HUES48 (cell line): Measurements from ENCODE around the gene MARCHF11.
A peak's percentile ranks its signal among the peaks of the same experiment; 100 is the strongest.

Experiments used
- H3K27ac ChIP-seq: one replicate; pipeline ENCODE4 v1.7.0; 2013; ENCODE audit warnings: low read depth, low read length, inconsistent platforms
- H3K27me3 ChIP-seq: 2 replicates; pipeline ENCODE4 v1.6.1; 2013; ENCODE audit warnings: mild to moderate bottlenecking, low read length; ENCODE audit not compliant: control insufficient read depth, insufficient read depth
- H3K36me3 ChIP-seq: 2 replicates; pipeline ENCODE4 v1.6.1; 2013; ENCODE audit warnings: low read length; ENCODE audit not compliant: control insufficient read depth, insufficient read depth
- H3K4me1 ChIP-seq: 2 replicates; pipeline ENCODE4 v1.6.1; 2013; ENCODE audit warnings: mild to moderate bottlenecking, low read length; ENCODE audit not compliant: control insufficient read depth, insufficient read depth
- H3K4me3 ChIP-seq: 2 replicates; pipeline ENCODE4 v1.5.1; 2013; ENCODE audit warnings: mild to moderate bottlenecking, low read depth, low read length
- H3K9ac ChIP-seq: 2 replicates; pipeline ENCODE4 v1.6.1; 2013; ENCODE audit warnings: mild to moderate bottlenecking, low read depth, low read length, moderate library complexity
- H3K9me3 ChIP-seq: 2 replicates; pipeline ENCODE4 v1.6.1; 2013; ENCODE audit warnings: low read length; ENCODE audit not compliant: control insufficient read depth, insufficient read depth

The MARCHF11 gene

GRCh38 chr5:16061163-16061562, 118.4 kb downstream of the MARCHF11 start:
- no peaks in the 10 kb centered on the region; the same call in 1 of the 2 replicates for H3K4me1 ChIP-seq
- H3K27ac ChIP-seq, result peak overlapping the region; percentile 46
- H3K9ac ChIP-seq, result no peak overlapping the region
- no peaks in the 10 kb centered on the region for H3K27me3 ChIP-seq
- H3K4me3 ChIP-seq, result no peak overlapping the region
- H3K9me3 ChIP-seq, result no peaks in the 10 kb centered on the region
- H3K36me3 ChIP-seq, result no peaks in the 10 kb centered on the region

- H3K4me1 ChIP-seq, result no peaks in the 10 kb centered on the region; the same call in 1 of the 2 replicates
- no peak overlapping the region for H3K4me3 ChIP-seq
- no peaks in the 10 kb centered on the region for H3K9me3 ChIP-seq
- H3K9ac ChIP-seq, result no peak overlapping the region
- no peaks in the 10 kb centered on the region for H3K27me3 ChIP-seq
- no peaks in the 10 kb centered on the region for H3K36me3 ChIP-seq
- H3K27ac ChIP-seq, result no peak overlapping the region
Observed at GRCh38 chr5:16057277-16057676, 122.3 kb downstream of the MARCHF11 start.

GRCh38 chr5:16051246-16051755, 128.3 kb downstream of the MARCHF11 start:
- H3K27ac ChIP-seq, result no peak overlapping the region
- H3K9ac ChIP-seq, result no peak overlapping the region
- no peak overlapping the region for H3K4me3 ChIP-seq
- no peaks in the 10 kb centered on the region for H3K9me3 ChIP-seq
- H3K36me3 ChIP-seq, result no peaks in the 10 kb centered on the region
- no peaks in the 10 kb centered on the region for H3K27me3 ChIP-seq
- H3K4me1 ChIP-seq, result no peaks in the 10 kb centered on the region

- Histone ChIP-seq H3K4me1 (no peaks in the 10 kb centered on the region), H3K27me3 (no peaks in the 10 kb centered on the region), H3K9ac (no peak overlapping the region), H3K9me3 (no peaks in the 10 kb centered on the region), H3K36me3 (no peaks in the 10 kb centered on the region), H3K27ac (no peak overlapping the region), H3K4me3 (no peak overlapping the region)
Observed at GRCh38 chr5:16050414-16050813, 129.2 kb downstream of the MARCHF11 start.

GRCh38 chr5:16049761-16050160, 129.8 kb downstream of the MARCHF11 start:
- Histone ChIP-seq H3K27me3 (no peaks in the 10 kb centered on the region), H3K9me3 (no peaks in the 10 kb centered on the region), H3K9ac (no peak overlapping the region), H3K4me3 (no peak overlapping the region), H3K36me3 (no peaks in the 10 kb centered on the region), H3K4me1 (no peaks in the 10 kb centered on the region), H3K27ac (no peak overlapping the region)

- Histone ChIP-seq H3K27ac (no peak overlapping the region), H3K36me3 (no peaks in the 10 kb centered on the region), H3K9ac (no peak overlapping the region), H3K4me3 (no peak overlapping the region), H3K4me1 (no peaks in the 10 kb centered on the region), H3K9me3 (no peaks in the 10 kb centered on the region), H3K27me3 (no peaks in the 10 kb centered on the region)
Observed at GRCh38 chr5:16048132-16048531, 131.5 kb downstream of the MARCHF11 start.

- Histone ChIP-seq H3K4me3 (no peak overlapping the region), H3K27me3 (no peaks in the 10 kb centered on the region), H3K9ac (no peak overlapping the region)
Observed at GRCh38 chr5:16043349-16043965, 136.1 kb downstream of the MARCHF11 start.

GRCh38 chr5:16037121-16037845, 142.3 kb downstream of the MARCHF11 start:
- no peak overlapping the region for H3K4me3 ChIP-seq
- H3K4me1 ChIP-seq, result no peaks in the 10 kb centered on the region
- H3K27ac ChIP-seq, result no peak overlapping the region
- H3K9ac ChIP-seq, result no peak overlapping the region
- no peaks in the 10 kb centered on the region for H3K36me3 ChIP-seq
- H3K27me3 ChIP-seq, result no peaks in the 10 kb centered on the region
- no peaks in the 10 kb centered on the region for H3K9me3 ChIP-seq

More at GRCh38 chr5:16043349-16043965, 136.1 kb downstream of the MARCHF11 start:
- H3K4me1 ChIP-seq, result no peaks in the 10 kb centered on the region
- H3K36me3 ChIP-seq, result no peaks in the 10 kb centered on the region
- no peak overlapping the region for H3K27ac ChIP-seq
- no peaks in the 10 kb centered on the region for H3K9me3 ChIP-seq

GRCh38 chr5:16034319-16035001, 145.1 kb downstream of the MARCHF11 start:
- H3K27me3 ChIP-seq, result no peaks in the 10 kb centered on the region
- no peaks in the 10 kb centered on the region for H3K4me1 ChIP-seq
- no peaks in the 10 kb centered on the region for H3K36me3 ChIP-seq
- H3K27ac ChIP-seq, result no peak overlapping the region
- H3K9me3 ChIP-seq, result no peaks in the 10 kb centered on the region
- H3K9ac ChIP-seq, result no peak overlapping the region
- H3K4me3 ChIP-seq, result no peak overlapping the region

GRCh38 chr5:16033187-16033925, 146.2 kb downstream of the MARCHF11 start:
- no peaks in the 10 kb centered on the region for H3K27me3 ChIP-seq
- no peaks in the 10 kb centered on the region for H3K9me3 ChIP-seq
- H3K27ac ChIP-seq, result no peak overlapping the region
- H3K36me3 ChIP-seq, result no peaks in the 10 kb centered on the region
- H3K9ac ChIP-seq, result no peak overlapping the region
- no peaks in the 10 kb centered on the region for H3K4me1 ChIP-seq
- H3K4me3 ChIP-seq, result no peak overlapping the region
